Transverse colon (tissue), 3 donors: ENCODE data around the gene TEC.

Experiments
- CTCF ChIP-seq, 5 experiments: fragments of 200-600 bp in 3 of 5; fragments of 450-650 bp in 2 of 5; sonication (generic) in 3 of 5; IDR thresholded peaks; 1 replicate in 2 of 5; 2 replicates in 3 of 5; pipeline ENCODE4 v1.5.1; 2016 to 2017; ENCODE audit warnings: antibody characterized with exemption in 5 of 5, inconsistent platforms in 3 of 5, mild to moderate bottlenecking in 2 of 5, moderate library complexity in 1 of 5
- POLR2A ChIP-seq: fragments of 450-650 bp; IDR thresholded peaks from one replicate; pipeline ENCODE4 v1.6.1; 2016; ENCODE audit warnings: antibody characterized with exemption, mild to moderate bottlenecking, moderate library complexity

GRCh38 chr4:48255959-48256342 lies 13.7 kb downstream of the TEC start:
- TF ChIP-seq CTCF (IDR thresholded peaks at IDR 0.05) (no peak), POLR2A (no peak)
